H1 (cell line): ENCODE measurements around the gene PLEKHA1. TPM values are rescaled to one million over a fixed set of nuclear protein-coding genes. Genes with fewer than 3 reads are reported as not detected.

Experiments
- CTCF ChIA-PET: fragments of 300-600 bp; sonication (Branson Sonifier 250); formaldehyde crosslinking; loops from one replicate; lab custom pipeline; 2021; ENCODE audit not compliant: partially characterized antibody; lab: Charles Lee
- POLR2A ChIA-PET: fragments of 300-600 bp; sonication (Branson Sonifier 250); formaldehyde crosslinking; loops from one replicate; lab custom pipeline; 2021; ENCODE audit warnings: inconsistent platforms; ENCODE audit not compliant: partially characterized antibody; lab: Charles Lee
- DNase-seq, 2 experiments: peaks; one replicate each; pipeline versions ENCODE4 v3.0.0 to v3.0.0-alpha.2; 2010 to 2022; ENCODE audit warnings: low spot score in 2 of 2, low read depth in 1 of 2, mixed read lengths in 1 of 2
- FAIRE-seq: peaks from 2 replicates; lab custom pipeline; 2011; peaks lifted over from hg19 to GRCh38; lab: Jason Lieb, UNC
- H2AFZ ChIP-seq: 2 replicates; pipeline ENCODE4 v1.8.1; 2012; ENCODE audit warnings: low read length, inconsistent platforms
- H2AK5ac ChIP-seq: 2 replicates; pipeline ENCODE4 v1.6.1; 2013; ENCODE audit warnings: low read depth, low read length
- H2BK120ac ChIP-seq: replicated peaks from 2 replicates; pipeline ENCODE3; 2013; ENCODE audit warnings: low read depth, low read length, inconsistent platforms
- H2BK12ac ChIP-seq: 2 replicates; pipeline ENCODE4 v1.6.1; 2013; ENCODE audit warnings: low read depth, low read length
- H2BK15ac ChIP-seq: 2 replicates; pipeline ENCODE4 v1.6.1; 2013; ENCODE audit warnings: low read length
- H2BK20ac ChIP-seq: 2 replicates; pipeline ENCODE4 v1.6.1; 2013; ENCODE audit warnings: low read length
- H2BK5ac ChIP-seq: 2 replicates; pipeline ENCODE4 v1.6.1; 2013; ENCODE audit warnings: low read depth, low read length
- H3K14ac ChIP-seq: 2 replicates; pipeline ENCODE4 v1.6.1; 2013; ENCODE audit warnings: inconsistent platforms; ENCODE audit not compliant: insufficient read length
- H3K18ac ChIP-seq: 2 replicates; pipeline ENCODE4 v1.6.1; 2013; ENCODE audit warnings: low read length; ENCODE audit errors: extremely low read depth
- H3K23ac ChIP-seq: 2 replicates; pipeline ENCODE4 v1.6.1; 2013; ENCODE audit warnings: inconsistent platforms; ENCODE audit not compliant: insufficient read length
- H3K23me2 ChIP-seq: 2 replicates; pipeline ENCODE4 v1.6.1; 2013; ENCODE audit warnings: low read depth, low read length
- H3K27ac ChIP-seq: 2 replicates; pipeline ENCODE4 v1.6.1; 2011; ENCODE audit warnings: low read depth, low read length, inconsistent platforms
- H3K27me3 ChIP-seq, 4 experiments: replicated peaks in 1 of 4; 1 replicate in 1 of 4; 2 replicates in 3 of 4; pipeline versions ENCODE4 v1.6.1 to v1.8.1; 2011 to 2013; ENCODE audit warnings: low read length in 3 of 4, mild to moderate bottlenecking in 3 of 4, inconsistent platforms in 2 of 4, mixed read lengths in 2 of 4, moderate library complexity in 1 of 4; ENCODE audit not compliant: control insufficient read depth in 3 of 4, insufficient read depth in 3 of 4; ENCODE audit errors: extremely low read depth in 1 of 4
- H3K36me3 ChIP-seq, 4 experiments: 2 replicates each; pipeline versions ENCODE4 v1.6.1 to v1.8.1; 2011 to 2013; ENCODE audit warnings: mild to moderate bottlenecking in 4 of 4, low read length in 3 of 4, moderate library complexity in 2 of 4, control low read depth in 1 of 4, inconsistent platforms in 1 of 4; ENCODE audit not compliant: insufficient read depth in 4 of 4, control insufficient read depth in 2 of 4
- H3K4ac ChIP-seq: replicated peaks from 2 replicates; pipeline ENCODE3; 2013; ENCODE audit warnings: low read length, low read depth, mixed read lengths, inconsistent platforms; ENCODE audit not compliant: insufficient read length
- H3K4me1 ChIP-seq, 4 experiments: replicated peaks in 1 of 4; 1 replicate in 1 of 4; 2 replicates in 3 of 4; pipeline versions ENCODE4 v1.6.1 to v1.8.1; 2011 to 2013; ENCODE audit warnings: low read length in 3 of 4, inconsistent platforms in 2 of 4, mixed read lengths in 1 of 4; ENCODE audit not compliant: insufficient read depth in 4 of 4, control insufficient read depth in 3 of 4
- H3K4me2 ChIP-seq, 2 experiments: 2 replicates each; pipeline versions ENCODE4 v1.6.1 to v1.8.1; 2011 to 2013; ENCODE audit warnings: low read depth in 2 of 2, low read length in 2 of 2, control low read depth in 1 of 2, inconsistent platforms in 1 of 2, mild to moderate bottlenecking in 1 of 2; ENCODE audit not compliant: insufficient read depth in 1 of 2
- H3K4me3 ChIP-seq, 4 experiments: fragments of 200-600, 300-600 bp in 1 of 4; sonication (generic), shearing (Covaris generic), sonication (Bioruptor Twin) in 1 of 4; 2 replicates each; pipeline versions ENCODE4 v1.5.1 to v1.8.1; 2011 to 2016; ENCODE audit warnings: low read length in 4 of 4, low read depth in 3 of 4, control low read depth in 2 of 4, inconsistent platforms in 2 of 4, mild to moderate bottlenecking in 2 of 4, mixed read lengths in 1 of 4, moderate library complexity in 1 of 4; ENCODE audit not compliant: insufficient read depth in 2 of 4; ENCODE audit errors: extremely low read depth in 1 of 4
- H3K56ac ChIP-seq: replicated peaks from 2 replicates; pipeline ENCODE3; 2013; ENCODE audit warnings: low read depth, mild to moderate bottlenecking, mixed read lengths, low read length, inconsistent platforms; ENCODE audit not compliant: insufficient read length
- H3K79me1 ChIP-seq: 2 replicates; pipeline ENCODE4 v1.6.1; 2013; ENCODE audit warnings: low read depth, low read length, control low read depth
- H3K79me2 ChIP-seq, 2 experiments: 2 replicates each; pipeline versions ENCODE4 v1.6.1 to v1.8.1; 2012 to 2013; ENCODE audit warnings: low read length in 2 of 2, mild to moderate bottlenecking in 2 of 2, inconsistent platforms in 1 of 2; ENCODE audit not compliant: insufficient read depth in 2 of 2, control insufficient read depth in 1 of 2
- H3K9ac ChIP-seq, 4 experiments: replicated peaks in 1 of 4; 1 replicate in 1 of 4; 2 replicates in 3 of 4; pipeline versions ENCODE4 v1.6.1 to v1.8.1; 2011 to 2013; ENCODE audit warnings: low read depth in 3 of 4, low read length in 3 of 4, control low read depth in 2 of 4, mild to moderate bottlenecking in 2 of 4, moderate library complexity in 2 of 4, inconsistent platforms in 1 of 4; ENCODE audit errors: extremely low read depth in 1 of 4
- H3K9me3 ChIP-seq, 2 experiments: 2 replicates each; pipeline versions ENCODE4 v1.6.1 to v1.8.1; 2012 to 2013; ENCODE audit warnings: mild to moderate bottlenecking in 2 of 2, moderate library complexity in 2 of 2, control low read depth in 1 of 2, inconsistent platforms in 1 of 2, low read depth in 1 of 2, low read length in 1 of 2, mixed read lengths in 1 of 2; ENCODE audit not compliant: insufficient read depth in 2 of 2
- H4K20me1 ChIP-seq, 2 experiments: replicated peaks in 1 of 2; 2 replicates each; pipeline versions ENCODE3 to v1.8.1; 2011 to 2013; ENCODE audit warnings: inconsistent platforms in 2 of 2, low read length in 2 of 2, mild to moderate bottlenecking in 1 of 2; ENCODE audit not compliant: insufficient read depth in 2 of 2, control insufficient read depth in 1 of 2
- H4K5ac ChIP-seq: 2 replicates; pipeline ENCODE4 v1.6.1; 2013; ENCODE audit warnings: low read length, low read depth, mixed read lengths, inconsistent platforms; ENCODE audit not compliant: insufficient read length
- H4K8ac ChIP-seq: 2 replicates; pipeline ENCODE4 v1.8.0; 2013; ENCODE audit warnings: mild to moderate bottlenecking, moderate library complexity, low read length, inconsistent platforms; ENCODE audit not compliant: insufficient read depth; ENCODE audit errors: extremely low read depth
- H4K91ac ChIP-seq: replicated peaks from 2 replicates; pipeline ENCODE3; 2013; ENCODE audit warnings: low read length, mixed read lengths, inconsistent platforms; ENCODE audit not compliant: insufficient read length
- CBX5 ChIP-seq: fragments of 300-800, 300-1000 bp; sonication (generic); IDR thresholded peaks from 2 replicates; pipeline ENCODE4 v1.7.1; 2016; ENCODE audit warnings: antibody characterized with exemption, low read length, low read depth
- CHD1 ChIP-seq: IDR thresholded peaks from 2 replicates; pipeline ENCODE4 v1.6.1; 2012; ENCODE audit warnings: low read depth, low read length, improper control_type of control experiment
- GABPA ChIP-seq: IDR thresholded peaks from 2 replicates; pipeline ENCODE4 v1.6.1; 2011; ENCODE audit warnings: mild to moderate bottlenecking, low read length, moderate library complexity, borderline replicate concordance; ENCODE audit not compliant: insufficient read depth
- HDAC2 ChIP-seq, 2 experiments: fragments of 300-600 bp in 1 of 2; sonication (generic) in 1 of 2; IDR thresholded peaks; 2 replicates each; pipeline ENCODE4 v1.6.1; 2011 to 2012; ENCODE audit warnings: low read depth in 2 of 2, low read length in 2 of 2, mild to moderate bottlenecking in 2 of 2, moderate library complexity in 2 of 2, borderline replicate concordance in 1 of 2, inconsistent platforms in 1 of 2
- JUND ChIP-seq: IDR thresholded peaks from 2 replicates; pipeline ENCODE4 v1.6.1; 2011; ENCODE audit warnings: mild to moderate bottlenecking, improper control_type of control experiment, low read length
- KDM5A ChIP-seq: fragments of 200-600 bp; IDR thresholded peaks from 2 replicates; pipeline ENCODE4 v1.7.1; 2012; ENCODE audit warnings: mild to moderate bottlenecking, low read length, inconsistent platforms, mixed read lengths
- RFX5 ChIP-seq: IDR thresholded peaks from 2 replicates; pipeline ENCODE4 v1.6.1; 2011; ENCODE audit warnings: low read depth, low read length, improper control_type of control experiment, borderline replicate concordance
- RNF2 ChIP-seq: fragments of 200-900, 300-1000 bp; sonication (generic); IDR thresholded peaks from 2 replicates; pipeline ENCODE4 v1.7.1; 2016; ENCODE audit warnings: borderline replicate concordance, low read depth, mild to moderate bottlenecking, antibody characterized with exemption, low read length; ENCODE audit not compliant: poor library complexity, severe bottlenecking; ENCODE audit errors: missing control alignments
- TAF1 ChIP-seq: IDR thresholded peaks from 2 replicates; pipeline ENCODE4 v1.6.1; 2011; ENCODE audit warnings: mild to moderate bottlenecking, low read depth, low read length
- TAF7 ChIP-seq: optimal IDR thresholded peaks from 2 replicates; pipeline ENCODE3; 2011; ENCODE audit warnings: low read depth, mild to moderate bottlenecking, inconsistent platforms, low read length, moderate library complexity, borderline replicate concordance
- WGBS, 2 experiments: shearing (Covaris generic) in 1 of 2; methylation state at CpG; one replicate each; pipeline versions ENCODE4 v1.1.6 to v1.1.7; 2013 to 2015; ENCODE audit warnings: low lambda C conversion rate in 2 of 2, mixed read lengths in 2 of 2, inconsistent platforms in 1 of 2, low coverage in 1 of 2, missing lambda C conversion rate in 1 of 2; ENCODE audit not compliant: insufficient replicate concordance in 2 of 2, insufficient coverage in 1 of 2, insufficient read length in 1 of 2; ENCODE audit errors: extremely low coverage in 1 of 2, missing lambda C conversion rate in 1 of 2; 5-methylcytosine and 5-hydroxymethylcytosine counted together
- polyA plus RNA-seq, 7 experiments: library from polyadenylated mRNA; depleted of rRNA in 3 of 7; stranded (reverse) in 5 of 7; unstranded in 2 of 7; fragments of >200 nt in 5 of 7; fragments of 200-250 nt in 2 of 7; gene quantifications; 1 replicate in 5 of 7; 2 replicates in 1 of 7; 4 replicates in 1 of 7; pipeline versions ENCODE4 v1.2.1 to v1.2.3, GENCODE V29; 2011 to 2013; ENCODE audit warnings: missing spikeins in 2 of 7, mixed read lengths in 2 of 7
- total RNA-seq: library from RNA; stranded (reverse); fragmentation: NEBNext Ultra II Directional; extraction: Animal tissue kit (Norgen Biotek cat#: 25700); gene quantifications from 2 replicates; pipeline ENCODE4 v1.2.1, GENCODE V29; 2021
- TF ChIP-seq, protein P1 (sequence below): IDR thresholded peaks from 2 replicates; pipeline ENCODE4 v1.6.1; 2011; ENCODE audit warnings: low read depth, mild to moderate bottlenecking, low read length; ENCODE audit not compliant: insufficient read depth
- TF ChIP-seq, protein P2 (sequence below): IDR thresholded peaks from 2 replicates; pipeline ENCODE4 v1.6.1; 2012; ENCODE audit warnings: inconsistent platforms

PLEKHA1 gene
- total and polyA plus RNA-seq, 2 of the 8 experiments (the other 6 are each of a cell fraction or from before 2014, with no cell fraction given) = 15.6 to 39.7 TPM

DNA sequence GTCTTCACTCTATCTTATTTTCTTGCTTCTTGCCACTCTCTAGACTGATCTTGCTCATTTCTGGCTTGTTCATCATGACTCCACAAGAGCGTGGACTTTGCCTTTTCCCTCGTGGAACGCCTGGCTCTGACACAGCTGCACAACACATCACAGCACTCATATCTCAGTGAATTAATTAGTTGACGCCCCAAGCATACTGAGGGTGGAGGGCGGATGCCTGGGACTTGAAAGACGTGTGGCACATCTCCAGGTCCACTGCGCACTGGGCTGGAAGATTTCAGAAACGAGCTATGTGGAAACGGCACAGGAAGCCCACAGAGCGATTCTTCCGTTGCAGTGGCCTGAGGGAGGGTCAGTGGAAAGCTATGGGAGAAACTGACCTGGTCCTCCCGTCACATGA is 23.6 kb upstream of the PLEKHA1 start:
- Histone ChIP-seq H2AFZ (no peak overlapping the region), H3K36me3 (no peaks in the 10 kb centered on the region)
- CTCF ChIA-PET = interaction anchor here (0.6 to 1.0 kb wide), 2 partner anchors 18 to 52 kb away, joined by 3 read pairs; no protein-coding TSS in a partner anchor
- TF ChIP-seq HDAC2 (IDR thresholded peaks at IDR 0.05; ENCODE audit: borderline replicate concordance in 1 of 2, low read depth in 2 of 2, low read length in 2 of 2) (no peak), KDM5A (no peak), CBX5 (no peak), CHD1 (no peak), JUND (no peak), TAF1 (no peak), TAF7 (no peak), RNF2 (no peak), RFX5 (no peak), GABPA (no peak)
- TF ChIP-seq, protein P1, sequence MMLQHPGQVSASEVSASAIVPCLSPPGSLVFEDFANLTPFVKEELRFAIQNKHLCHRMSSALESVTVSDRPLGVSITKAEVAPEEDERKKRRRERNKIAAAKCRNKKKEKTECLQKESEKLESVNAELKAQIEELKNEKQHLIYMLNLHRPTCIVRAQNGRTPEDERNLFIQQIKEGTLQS = no peak
- TF ChIP-seq, protein P2, sequence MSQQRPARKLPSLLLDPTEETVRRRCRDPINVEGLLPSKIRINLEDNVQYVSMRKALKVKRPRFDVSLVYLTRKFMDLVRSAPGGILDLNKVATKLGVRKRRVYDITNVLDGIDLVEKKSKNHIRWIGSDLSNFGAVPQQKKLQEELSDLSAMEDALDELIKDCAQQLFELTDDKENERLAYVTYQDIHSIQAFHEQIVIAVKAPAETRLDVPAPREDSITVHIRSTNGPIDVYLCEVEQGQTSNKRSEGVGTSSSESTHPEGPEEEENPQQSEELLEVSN = no peak

More for the DNA sequence above, 23.6 kb upstream of the PLEKHA1 start:
- Histone ChIP-seq H3K9me3 (peaks cover 13 to 14% of the 10 kb centered on the region in 2 experiments), H3K4ac (no peak overlapping the region), H2BK120ac (no peak overlapping the region), H3K23me2 (no peaks in the 10 kb centered on the region), H3K4me1 (peaks cover 0 to 2% (median 0%) of the 10 kb centered on the region in 4 experiments; a peak in 1 of 7 replicates), H3K79me2 (no peaks in the 10 kb centered on the region), H3K9ac (no peak overlapping the region), H2BK12ac (no peak overlapping the region), H3K79me1 (no peaks in the 10 kb centered on the region), H3K23ac (no peak overlapping the region), H3K18ac (no peak overlapping the region), H2BK20ac (no peak overlapping the region), H3K27me3 (no peaks in the 10 kb centered on the region), H3K27ac (no peak overlapping the region), H2BK15ac (no peak overlapping the region), H4K91ac (no peak overlapping the region), H4K5ac (no peak overlapping the region), H3K4me2 (no peak overlapping the region), H4K20me1 (no peaks in the 10 kb centered on the region), H2AK5ac (no peak overlapping the region), H3K4me3 (no peak overlapping the region), H2BK5ac (no peak overlapping the region), H4K8ac (no peak overlapping the region), H3K56ac (no peak overlapping the region), H3K14ac (no peak overlapping the region)
- FAIRE-seq (no peak), DNase-seq (no peak)
- POLR2A ChIA-PET = no interaction called here
- 89% methylated on average over 12 of the region's 12 CpGs; no CpG with 5 or more reads in 1 of the 2 experiments for WGBS, 2 experiments
